Measurements from ENCODE around the gene RBM12. TPM values are rescaled to one million over a fixed set of nuclear protein-coding genes. Genes with fewer than 3 reads are reported as not detected.
"Not testable (repeated sequence)": the region's sequence is repeated elsewhere in the genome, so short reads cannot be mapped to it uniquely, and the experiment has no call there.

Gene RBM12, protein sequence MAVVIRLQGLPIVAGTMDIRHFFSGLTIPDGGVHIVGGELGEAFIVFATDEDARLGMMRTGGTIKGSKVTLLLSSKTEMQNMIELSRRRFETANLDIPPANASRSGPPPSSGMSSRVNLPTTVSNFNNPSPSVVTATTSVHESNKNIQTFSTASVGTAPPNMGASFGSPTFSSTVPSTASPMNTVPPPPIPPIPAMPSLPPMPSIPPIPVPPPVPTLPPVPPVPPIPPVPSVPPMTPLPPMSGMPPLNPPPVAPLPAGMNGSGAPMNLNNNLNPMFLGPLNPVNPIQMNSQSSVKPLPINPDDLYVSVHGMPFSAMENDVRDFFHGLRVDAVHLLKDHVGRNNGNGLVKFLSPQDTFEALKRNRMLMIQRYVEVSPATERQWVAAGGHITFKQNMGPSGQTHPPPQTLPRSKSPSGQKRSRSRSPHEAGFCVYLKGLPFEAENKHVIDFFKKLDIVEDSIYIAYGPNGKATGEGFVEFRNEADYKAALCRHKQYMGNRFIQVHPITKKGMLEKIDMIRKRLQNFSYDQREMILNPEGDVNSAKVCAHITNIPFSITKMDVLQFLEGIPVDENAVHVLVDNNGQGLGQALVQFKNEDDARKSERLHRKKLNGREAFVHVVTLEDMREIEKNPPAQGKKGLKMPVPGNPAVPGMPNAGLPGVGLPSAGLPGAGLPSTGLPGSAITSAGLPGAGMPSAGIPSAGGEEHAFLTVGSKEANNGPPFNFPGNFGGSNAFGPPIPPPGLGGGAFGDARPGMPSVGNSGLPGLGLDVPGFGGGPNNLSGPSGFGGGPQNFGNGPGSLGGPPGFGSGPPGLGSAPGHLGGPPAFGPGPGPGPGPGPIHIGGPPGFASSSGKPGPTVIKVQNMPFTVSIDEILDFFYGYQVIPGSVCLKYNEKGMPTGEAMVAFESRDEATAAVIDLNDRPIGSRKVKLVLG
- total RNA-seq (52.3 TPM), polyA plus RNA-seq (24.8 TPM)
- long read RNA-seq, donor 1, full-length matches to known transcripts: 2 of 2 reads
- long read RNA-seq, donor 1, partial matches to known transcripts: 0 of 2 reads
- long read RNA-seq, donor 1, other reads (novel, unspliced or antisense): 0 of 2 reads
- long read RNA-seq, donor 2, full-length matches to known transcripts: 130 of 161 reads
- long read RNA-seq, donor 2, partial matches to known transcripts: 31 of 161 reads
- long read RNA-seq, donor 2, other reads (novel, unspliced or antisense): 0 of 161 reads
- long read RNA-seq, donor 3, full-length matches to known transcripts: 65 of 71 reads
- long read RNA-seq, donor 3, partial matches to known transcripts: 6 of 71 reads
- long read RNA-seq, donor 3, other reads (novel, unspliced or antisense): 0 of 71 reads
- long read RNA-seq, donor 4, full-length matches to known transcripts: 33 of 38 reads
- long read RNA-seq, donor 4, partial matches to known transcripts: 5 of 38 reads
- long read RNA-seq, donor 4, other reads (novel, unspliced or antisense): 0 of 38 reads
- long read RNA-seq, donor 5, full-length matches to known transcripts: 57 of 63 reads
- long read RNA-seq, donor 5, partial matches to known transcripts: 6 of 63 reads
- long read RNA-seq, donor 5, other reads (novel, unspliced or antisense): 0 of 63 reads
- long read RNA-seq, donor 6, full-length matches to known transcripts: 50 of 60 reads
- long read RNA-seq, donor 6, partial matches to known transcripts: 10 of 60 reads
- long read RNA-seq, donor 6, other reads (novel, unspliced or antisense): 0 of 60 reads
- long read RNA-seq, donor 7, full-length matches to known transcripts: 28 of 28 reads
- long read RNA-seq, donor 7, partial matches to known transcripts: 0 of 28 reads
- long read RNA-seq, donor 7, other reads (novel, unspliced or antisense): 0 of 28 reads
- long read RNA-seq, donor 8, full-length matches to known transcripts: 32 of 32 reads
- long read RNA-seq, donor 8, partial matches to known transcripts: 0 of 32 reads
- long read RNA-seq, donor 8, other reads (novel, unspliced or antisense): 0 of 32 reads
- long read RNA-seq, donor 9, full-length matches to known transcripts: 29 of 35 reads
- long read RNA-seq, donor 9, partial matches to known transcripts: 6 of 35 reads
- long read RNA-seq, donor 9, other reads (novel, unspliced or antisense): 0 of 35 reads
- long read RNA-seq, donor 10, full-length matches to known transcripts: 57 of 57 reads
- long read RNA-seq, donor 10, partial matches to known transcripts: 0 of 57 reads
- long read RNA-seq, donor 10, other reads (novel, unspliced or antisense): 0 of 57 reads

DNA sequence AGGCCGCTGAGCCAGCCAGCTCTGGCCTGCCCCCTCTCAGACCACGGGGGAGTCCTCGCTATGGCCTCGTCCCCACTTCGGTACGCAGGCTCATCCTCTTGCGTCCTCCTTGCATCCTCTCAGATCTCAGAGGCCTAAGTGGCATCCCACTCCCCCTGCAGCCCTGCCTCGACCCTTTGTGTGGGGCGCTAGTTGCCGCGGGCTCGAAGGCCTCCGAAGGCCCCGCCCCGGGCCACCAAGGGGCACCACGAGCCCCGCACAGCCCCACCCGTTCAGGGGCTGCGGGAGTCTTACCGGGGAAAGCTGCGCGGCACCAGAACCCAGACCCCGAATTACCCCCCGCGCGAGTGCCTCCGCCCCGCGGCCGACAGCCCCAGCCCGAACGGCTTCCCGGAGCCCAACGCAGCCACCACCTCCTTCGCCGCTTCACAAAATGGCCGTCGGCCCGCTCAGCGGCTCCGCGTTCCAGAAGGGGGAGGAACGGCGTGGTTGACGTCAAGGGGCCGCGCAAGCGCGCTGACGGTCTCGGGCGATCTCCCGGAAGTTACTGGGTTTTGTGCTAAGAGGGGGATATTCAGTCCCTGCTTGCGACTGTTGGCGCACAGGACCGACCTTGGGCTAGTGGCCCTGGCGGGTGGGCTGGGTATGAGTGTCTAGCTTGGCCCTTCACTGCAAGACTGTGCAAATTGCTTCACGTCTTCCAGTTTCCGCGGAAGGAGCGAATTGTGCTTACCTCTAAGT lies at the start of gene RBM12, which contains the start of gene CPNE1:
Gene RBM12 (minus strand): TSS at position 435 of the 741 bp plus-strand sequence. CDS start 9,578 bp downstream, outside the sequence.
Gene CPNE1 (minus strand): TSS at position 435 of the 741 bp plus-strand sequence. CDS start 31,977 bp downstream, outside the sequence.
- peak; percentile 82 to 96 (median 93) for DNase-seq (ENCODE audit: low read depth in 6 of 9, low spot score in 9 of 9)
- Histone ChIP-seq H3K27me3 (ENCODE audit: control insufficient read depth in 2 of 2, insufficient read depth in 1 of 2, low read length in 1 of 2) (no peaks in the 10 kb centered on the region), H3K4me1 (ENCODE audit: control insufficient read depth in 2 of 2, insufficient read depth in 2 of 2, low read length in 2 of 2) (peaks cover 21 to 24% of the 10 kb centered on the region in 2 donors), H3K4me3 (ENCODE audit: low read length in 2 of 2) (peak within 1 kb of the TSS; percentile 91 to 97), H3K27ac (ENCODE audit: low read depth in 1 of 2, low read length in 1 of 2) (peak within 1 kb of the TSS; percentile 99), H3K9me3 (ENCODE audit: control insufficient read depth in 2 of 2, insufficient read depth in 1 of 2, low read length in 1 of 2) (no peaks in the 10 kb centered on the region), H3K36me3 (ENCODE audit: control insufficient read depth in 2 of 2, insufficient read depth in 2 of 2, low read length in 1 of 2) (peaks cover 10 to 12% of the 10 kb centered on the region in 2 donors)
- under 1% methylated on average over 61 of the region's 61 CpGs for WGBS

DNA sequence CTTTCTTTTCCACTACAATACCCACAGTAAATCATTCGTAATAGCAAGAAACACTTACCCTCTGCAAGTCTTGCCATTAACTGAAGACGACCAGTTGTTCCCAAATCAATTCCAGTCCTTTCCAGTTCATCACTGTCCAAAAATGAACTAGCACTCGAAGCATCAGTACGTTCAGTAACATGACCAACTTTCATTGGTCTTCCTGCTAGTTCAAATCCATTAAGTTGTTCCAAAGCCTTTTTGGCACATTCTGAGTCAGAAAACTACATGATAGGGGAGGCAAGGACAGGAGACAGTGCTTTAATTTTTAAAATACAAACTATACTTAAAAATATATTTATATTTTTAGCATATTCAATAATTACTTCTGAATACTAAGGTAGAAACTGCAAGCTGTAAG lies 49.4 kb upstream of the RBM12 start:
- H3K36me3 ChIP-seq (ENCODE audit: control insufficient read depth in 2 of 2, insufficient read depth in 2 of 2, low read length in 1 of 2): peaks cover 58 to 99% of the 10 kb centered on the region in 2 donors
- no peaks in the 10 kb centered on the region for H3K9me3 ChIP-seq (ENCODE audit: control insufficient read depth in 2 of 2, insufficient read depth in 1 of 2, low read length in 1 of 2)
- H3K4me1 ChIP-seq (ENCODE audit: control insufficient read depth in 2 of 2, insufficient read depth in 2 of 2, low read length in 2 of 2): no peaks in the 10 kb centered on the region
- 96% methylated on average over 4 of the region's 4 CpGs for WGBS
- no peak overlapping the region for H3K4me3 ChIP-seq (ENCODE audit: low read length in 2 of 2)
- H3K27me3 ChIP-seq (ENCODE audit: control insufficient read depth in 2 of 2, insufficient read depth in 1 of 2, low read length in 1 of 2): no peaks in the 10 kb centered on the region
- no peak overlapping the region for H3K27ac ChIP-seq (ENCODE audit: low read depth in 1 of 2, low read length in 1 of 2)
- no peak for DNase-seq (ENCODE audit: low read depth in 6 of 9, low spot score in 9 of 9)

DNA sequence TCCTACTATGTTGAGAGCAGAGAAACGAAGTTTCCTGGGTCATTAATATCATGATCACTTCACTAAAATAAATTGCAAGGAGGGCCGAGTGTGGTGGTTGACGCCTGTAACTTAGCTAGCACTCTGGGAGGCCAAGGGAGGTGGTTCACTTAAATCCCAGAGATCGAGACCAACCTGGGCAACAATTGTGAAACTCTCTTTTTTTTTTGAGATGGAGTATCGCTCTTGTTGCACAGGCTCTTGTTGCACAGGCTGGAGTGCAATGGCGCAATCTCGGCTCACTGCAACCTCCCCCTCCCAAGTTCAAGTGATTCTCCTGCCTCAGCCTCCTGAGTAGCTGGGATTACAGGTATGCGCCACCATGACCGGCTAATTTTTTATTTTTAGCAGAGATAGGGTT lies 48.4 kb upstream of the RBM12 start:
- 94% methylated on average over 9 of the region's 9 CpGs for WGBS
- peaks cover 49 to 98% of the 10 kb centered on the region in 2 donors for H3K36me3 ChIP-seq (ENCODE audit: control insufficient read depth in 2 of 2, insufficient read depth in 2 of 2, low read length in 1 of 2)
- H3K4me1 ChIP-seq (ENCODE audit: control insufficient read depth in 2 of 2, insufficient read depth in 2 of 2, low read length in 2 of 2); H3K27ac ChIP-seq (ENCODE audit: low read depth in 1 of 2, low read length in 1 of 2); DNase-seq (ENCODE audit: low read depth in 6 of 9, low spot score in 9 of 9); H3K9me3 ChIP-seq (ENCODE audit: control insufficient read depth in 2 of 2, insufficient read depth in 1 of 2, low read length in 1 of 2); H3K4me3 ChIP-seq (ENCODE audit: low read length in 2 of 2); H3K27me3 ChIP-seq (ENCODE audit: control insufficient read depth in 2 of 2, insufficient read depth in 1 of 2, low read length in 1 of 2): not testable (repeated sequence)

DNA sequence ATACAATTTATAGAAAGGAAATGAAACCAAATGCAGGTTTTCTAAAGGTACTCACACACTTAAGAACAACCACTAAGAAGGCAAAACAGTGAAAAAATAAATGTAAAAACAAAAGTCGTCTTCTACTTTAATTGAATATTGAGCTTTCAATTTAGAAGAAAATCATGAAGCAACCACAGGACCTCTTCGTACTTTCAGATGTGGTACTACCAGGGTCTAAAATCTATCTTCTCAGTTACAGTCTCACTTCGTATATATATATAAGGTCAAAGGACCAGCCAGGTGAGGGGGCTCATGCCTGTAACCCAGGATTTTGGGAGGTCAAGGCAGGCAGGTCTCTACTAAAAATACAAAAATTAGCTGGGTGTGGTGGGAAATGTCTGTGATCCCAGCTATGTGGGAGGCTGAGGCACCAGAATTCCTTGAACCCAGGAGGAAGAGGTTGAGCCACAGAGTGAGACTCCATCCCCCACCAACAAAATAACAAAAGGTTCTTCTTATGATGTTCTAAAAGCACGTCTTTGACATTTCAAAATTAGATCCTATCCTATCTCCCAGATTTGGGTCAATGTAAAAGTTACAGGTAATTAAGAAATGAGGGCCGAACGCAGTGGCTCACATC lies 47.0 kb upstream of the RBM12 start:
- no peaks in the 10 kb centered on the region for H3K9me3 ChIP-seq (ENCODE audit: control insufficient read depth in 2 of 2, insufficient read depth in 1 of 2, low read length in 1 of 2)
- H3K4me1 ChIP-seq (ENCODE audit: control insufficient read depth in 2 of 2, insufficient read depth in 2 of 2, low read length in 2 of 2): no peaks in the 10 kb centered on the region
- H3K36me3 ChIP-seq (ENCODE audit: control insufficient read depth in 2 of 2, insufficient read depth in 2 of 2, low read length in 1 of 2): peaks cover 46 to 95% of the 10 kb centered on the region in 2 donors
- 95% methylated on average over 6 of the region's 6 CpGs for WGBS
- no peaks in the 10 kb centered on the region for H3K27me3 ChIP-seq (ENCODE audit: control insufficient read depth in 2 of 2, insufficient read depth in 1 of 2, low read length in 1 of 2)
- DNase-seq (ENCODE audit: low read depth in 6 of 9, low spot score in 9 of 9): no peak
- H3K27ac ChIP-seq (ENCODE audit: low read depth in 1 of 2, low read length in 1 of 2): no peak overlapping the region
- no peak overlapping the region for H3K4me3 ChIP-seq (ENCODE audit: low read length in 2 of 2)

DNA sequence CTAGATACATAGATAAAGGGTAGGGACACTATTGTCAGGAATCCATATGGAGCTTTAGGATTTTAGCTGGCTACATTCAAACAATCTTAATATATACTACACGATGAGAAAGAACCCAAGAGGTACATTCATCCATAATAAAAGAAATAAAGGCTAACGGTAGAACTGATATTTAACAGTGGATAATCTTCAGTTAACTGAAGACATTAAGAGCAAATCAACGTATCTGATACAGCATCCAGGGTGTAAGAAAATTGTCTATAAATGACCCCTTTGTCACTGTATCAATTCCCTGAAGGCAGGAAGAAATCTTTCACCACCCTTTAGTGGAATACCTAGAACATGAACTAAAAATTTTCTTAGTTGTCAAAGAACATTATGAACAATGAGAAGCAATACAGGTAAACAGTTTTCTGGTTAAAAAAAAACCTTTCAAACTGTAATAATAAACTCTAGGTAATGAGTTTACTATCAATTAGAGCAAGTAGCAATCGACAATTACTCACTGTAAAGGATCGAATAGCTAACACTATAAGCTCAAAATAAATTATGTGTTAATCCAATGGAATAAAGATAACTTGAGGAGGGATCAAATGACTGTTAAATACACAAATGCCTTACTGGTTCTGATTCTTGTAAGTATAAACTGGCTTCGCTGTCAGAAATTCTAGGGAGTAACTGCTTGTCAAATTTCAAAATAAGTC lies 46.3 kb upstream of the RBM12 start:
- WGBS: 96% methylated on average over 6 of the region's 6 CpGs
- H3K4me1 ChIP-seq (ENCODE audit: control insufficient read depth in 2 of 2, insufficient read depth in 2 of 2, low read length in 2 of 2): no peaks in the 10 kb centered on the region
- H3K27ac ChIP-seq (ENCODE audit: low read depth in 1 of 2, low read length in 1 of 2): no peak overlapping the region

DNA sequence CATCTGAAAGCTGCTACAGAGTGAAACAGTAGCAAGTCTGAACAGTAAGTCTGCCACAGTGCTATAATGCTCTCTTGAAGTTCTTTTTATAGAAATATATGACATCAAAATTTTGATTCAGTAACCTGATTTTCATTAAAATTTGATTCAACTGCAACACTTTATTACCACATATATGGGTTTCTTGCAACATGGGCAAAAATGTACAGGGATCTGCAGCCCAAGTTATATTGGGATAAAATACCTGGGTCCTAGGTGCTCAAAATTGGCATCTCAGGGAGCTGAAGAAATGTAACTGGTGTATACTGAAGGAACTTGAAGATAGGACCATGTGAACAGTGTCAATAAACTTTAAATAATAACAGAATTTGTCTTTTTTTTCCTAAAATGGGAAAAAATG lies 45.3 kb upstream of the RBM12 start:
- Histone ChIP-seq H3K9me3 (ENCODE audit: control insufficient read depth in 2 of 2, insufficient read depth in 1 of 2, low read length in 1 of 2) (no peaks in the 10 kb centered on the region), H3K4me1 (ENCODE audit: control insufficient read depth in 2 of 2, insufficient read depth in 2 of 2, low read length in 2 of 2) (no peaks in the 10 kb centered on the region), H3K4me3 (ENCODE audit: low read length in 2 of 2) (no peak overlapping the region), H3K27ac (ENCODE audit: low read depth in 1 of 2, low read length in 1 of 2) (no peak overlapping the region), H3K27me3 (ENCODE audit: control insufficient read depth in 2 of 2, insufficient read depth in 1 of 2, low read length in 1 of 2) (no peaks in the 10 kb centered on the region), H3K36me3 (ENCODE audit: control insufficient read depth in 2 of 2, insufficient read depth in 2 of 2, low read length in 1 of 2) (peaks cover 42 to 95% of the 10 kb centered on the region in 2 donors)
- no peak for DNase-seq (ENCODE audit: low read depth in 6 of 9, low spot score in 9 of 9)

More for the DNA sequence above, 46.3 kb upstream of the RBM12 start:
- DNase-seq (ENCODE audit: low read depth in 6 of 9, low spot score in 9 of 9): no peak
- Histone ChIP-seq H3K36me3 (ENCODE audit: control insufficient read depth in 2 of 2, insufficient read depth in 2 of 2, low read length in 1 of 2) (peaks cover 44 to 95% of the 10 kb centered on the region in 2 donors), H3K27me3 (ENCODE audit: control insufficient read depth in 2 of 2, insufficient read depth in 1 of 2, low read length in 1 of 2) (no peaks in the 10 kb centered on the region), H3K9me3 (ENCODE audit: control insufficient read depth in 2 of 2, insufficient read depth in 1 of 2, low read length in 1 of 2) (no peaks in the 10 kb centered on the region), H3K4me3 (ENCODE audit: low read length in 2 of 2) (no peak overlapping the region)

All from thymus (tissue), 14 donors.